ENCODE data around the gene TOX2.

The TOX2 gene

GRCh38 chr20:43961541-43962471, 47.2 kb downstream of the TOX2 start:
- ATAC-seq (ENCODE audit: low read depth) = no peak
- H3K4me1 ChIP-seq (ENCODE audit: insufficient read depth, poor library complexity, severe bottlenecking) = peaks cover 19% of the 10 kb centered on the region
- no peaks in the 10 kb centered on the region for H3K27me3 ChIP-seq (ENCODE audit: insufficient read depth, poor library complexity, severe bottlenecking)

GRCh38 chr20:43962530-43962929, 47.9 kb downstream of the TOX2 start:
- DNase-seq (ENCODE audit: low spot score) (no peak), ATAC-seq (ENCODE audit: low read depth) (no peak)
- H3K4me3 ChIP-seq (ENCODE audit: severe bottlenecking) = no peak overlapping the region
- no peaks in the 10 kb centered on the region for H3K27me3 ChIP-seq (ENCODE audit: insufficient read depth, poor library complexity, severe bottlenecking)
- H3K9me3 ChIP-seq (ENCODE audit: severe bottlenecking) = no peaks in the 10 kb centered on the region
- H3K27ac ChIP-seq (ENCODE audit: poor library complexity, severe bottlenecking) = no peak overlapping the region
- no peak for TF ChIP-seq CTCF (IDR thresholded peaks at IDR 0.05; ENCODE audit: poor library complexity, severe bottlenecking)
- peaks cover 17% of the 10 kb centered on the region for H3K4me1 ChIP-seq (ENCODE audit: insufficient read depth, poor library complexity, severe bottlenecking)
- H3K36me3 ChIP-seq (ENCODE audit: low read depth) = no peaks in the 10 kb centered on the region

More at GRCh38 chr20:43961541-43962471, 47.2 kb downstream of the TOX2 start:
- no peak for TF ChIP-seq CTCF (IDR thresholded peaks at IDR 0.05; ENCODE audit: poor library complexity, severe bottlenecking)
- Histone ChIP-seq H3K36me3 (ENCODE audit: low read depth) (no peaks in the 10 kb centered on the region), H3K9me3 (ENCODE audit: severe bottlenecking) (no peaks in the 10 kb centered on the region), H3K27ac (ENCODE audit: poor library complexity, severe bottlenecking) (no peak overlapping the region), H3K4me3 (ENCODE audit: severe bottlenecking) (no peak overlapping the region)
- peak; percentile 77 for DNase-seq (ENCODE audit: low spot score)

- TF ChIP-seq CTCF (IDR thresholded peaks at IDR 0.05; ENCODE audit: poor library complexity, severe bottlenecking) = no peak
- peaks cover 17% of the 10 kb centered on the region for H3K4me1 ChIP-seq (ENCODE audit: insufficient read depth, poor library complexity, severe bottlenecking)
- no peaks in the 10 kb centered on the region for H3K27me3 ChIP-seq (ENCODE audit: insufficient read depth, poor library complexity, severe bottlenecking)
- peak; percentile 73 for DNase-seq (ENCODE audit: low spot score)
- H3K9me3 ChIP-seq (ENCODE audit: severe bottlenecking) = no peaks in the 10 kb centered on the region
- no peak overlapping the region for H3K27ac ChIP-seq (ENCODE audit: poor library complexity, severe bottlenecking)
- ATAC-seq (ENCODE audit: low read depth) = no peak
- H3K36me3 ChIP-seq (ENCODE audit: low read depth) = no peaks in the 10 kb centered on the region
- H3K4me3 ChIP-seq (ENCODE audit: severe bottlenecking) = no peak overlapping the region
Measured at GRCh38 chr20:43963233-43963632, 48.6 kb downstream of the TOX2 start.

- ATAC-seq (ENCODE audit: low read depth) = peak; percentile 24
- no peak overlapping the region for H3K4me3 ChIP-seq (ENCODE audit: severe bottlenecking)
- no peaks in the 10 kb centered on the region for H3K9me3 ChIP-seq (ENCODE audit: severe bottlenecking)
- peaks cover 11% of the 10 kb centered on the region for H3K4me1 ChIP-seq (ENCODE audit: insufficient read depth, poor library complexity, severe bottlenecking)
- no peak for TF ChIP-seq CTCF (IDR thresholded peaks at IDR 0.05; ENCODE audit: poor library complexity, severe bottlenecking)
- no peaks in the 10 kb centered on the region for H3K27me3 ChIP-seq (ENCODE audit: insufficient read depth, poor library complexity, severe bottlenecking)
- H3K36me3 ChIP-seq (ENCODE audit: low read depth) = no peaks in the 10 kb centered on the region
- no peak overlapping the region for H3K27ac ChIP-seq (ENCODE audit: poor library complexity, severe bottlenecking)
- DNase-seq (ENCODE audit: low spot score) = peak; percentile 66
Measured at GRCh38 chr20:43963872-43964791, 49.5 kb downstream of the TOX2 start.
